Jurkat, Clone E6-1 (cell line): ENCODE measurements around the gene PMS1.
"Not testable (repeated sequence)": the region's sequence is repeated elsewhere in the genome, so short reads cannot be mapped to it uniquely, and the experiment has no call there.

Source experiments
- DNase-seq: peaks from one replicate; pipeline ENCODE4 v3.0.0-alpha.2; 2011; ENCODE audit warnings: low read depth, low spot score
- H3K4me3 ChIP-seq: 2 replicates; pipeline ENCODE4 v1.5.1; 2011; ENCODE audit warnings: mild to moderate bottlenecking, low read length, control low read depth, moderate library complexity

Gene PMS1

DNA sequence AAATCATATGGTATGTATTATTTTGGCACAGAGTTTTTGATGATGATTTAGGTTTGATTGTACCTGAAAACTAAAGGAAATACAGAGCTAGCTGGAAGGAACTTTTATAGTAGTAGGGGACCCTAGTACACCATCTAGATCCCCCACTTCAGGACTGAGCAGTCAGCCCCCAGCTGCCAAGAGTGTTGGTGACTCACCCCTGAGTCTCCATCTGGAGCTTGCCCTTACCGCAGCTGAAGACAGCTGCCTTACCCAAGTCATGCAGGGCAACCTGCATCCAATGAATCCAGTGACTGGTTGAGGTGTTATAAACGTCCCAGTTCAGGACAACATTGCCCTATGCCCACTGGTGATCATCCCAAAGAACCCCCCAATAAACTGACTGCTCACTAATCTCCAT, 15.3 kb downstream of the PMS1 start:
- H3K4me3 ChIP-seq: no peak overlapping the region
- DNase-seq: no peak

DNA sequence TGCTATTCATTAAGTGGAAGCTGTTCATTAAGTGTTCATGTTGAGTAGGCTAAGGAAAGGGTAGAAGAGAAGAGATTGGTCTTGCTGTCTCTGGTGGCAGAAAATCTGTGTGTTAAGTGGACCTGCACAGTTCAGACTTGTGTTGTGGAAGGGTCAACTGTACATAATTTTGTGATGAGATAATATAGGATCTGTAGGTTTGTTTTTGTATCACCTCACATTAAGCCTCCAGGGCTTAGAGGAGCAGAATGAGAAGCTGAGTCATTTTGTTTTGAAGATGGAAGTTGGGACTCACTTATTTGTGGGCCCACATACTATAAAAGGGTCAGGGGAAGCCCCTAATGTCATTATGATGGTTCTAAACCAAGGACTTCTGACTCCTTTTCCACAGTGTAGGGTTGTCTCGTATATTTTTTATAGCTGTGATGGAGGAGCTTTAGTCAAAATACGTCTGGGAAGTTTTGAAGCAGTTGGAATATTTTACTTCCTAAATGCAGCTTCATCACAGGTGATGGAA, 18.2 kb downstream of the PMS1 start:
- H3K4me3 ChIP-seq: no peak overlapping the region
- DNase-seq: no peak

DNA sequence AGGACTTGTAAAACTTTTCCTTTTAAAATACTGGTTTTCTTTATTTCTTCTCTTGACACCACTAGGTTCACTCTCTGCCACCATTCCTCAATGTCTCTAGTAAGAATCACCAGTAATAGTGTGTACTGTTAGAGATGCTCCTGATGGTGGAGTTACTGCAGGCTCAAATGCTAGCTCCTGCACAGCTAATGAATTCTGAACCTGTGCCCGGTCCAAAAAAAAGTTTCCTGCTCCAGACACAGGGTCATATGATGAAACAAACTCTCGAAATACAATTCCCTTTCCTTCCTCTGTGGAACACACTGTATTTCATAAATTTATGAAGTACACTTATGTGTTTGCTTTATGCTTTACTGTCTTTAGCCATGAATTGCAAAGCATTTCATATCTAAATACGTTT, 19.2 kb downstream of the PMS1 start:
- no peak for DNase-seq
- no peak overlapping the region for H3K4me3 ChIP-seq

DNA sequence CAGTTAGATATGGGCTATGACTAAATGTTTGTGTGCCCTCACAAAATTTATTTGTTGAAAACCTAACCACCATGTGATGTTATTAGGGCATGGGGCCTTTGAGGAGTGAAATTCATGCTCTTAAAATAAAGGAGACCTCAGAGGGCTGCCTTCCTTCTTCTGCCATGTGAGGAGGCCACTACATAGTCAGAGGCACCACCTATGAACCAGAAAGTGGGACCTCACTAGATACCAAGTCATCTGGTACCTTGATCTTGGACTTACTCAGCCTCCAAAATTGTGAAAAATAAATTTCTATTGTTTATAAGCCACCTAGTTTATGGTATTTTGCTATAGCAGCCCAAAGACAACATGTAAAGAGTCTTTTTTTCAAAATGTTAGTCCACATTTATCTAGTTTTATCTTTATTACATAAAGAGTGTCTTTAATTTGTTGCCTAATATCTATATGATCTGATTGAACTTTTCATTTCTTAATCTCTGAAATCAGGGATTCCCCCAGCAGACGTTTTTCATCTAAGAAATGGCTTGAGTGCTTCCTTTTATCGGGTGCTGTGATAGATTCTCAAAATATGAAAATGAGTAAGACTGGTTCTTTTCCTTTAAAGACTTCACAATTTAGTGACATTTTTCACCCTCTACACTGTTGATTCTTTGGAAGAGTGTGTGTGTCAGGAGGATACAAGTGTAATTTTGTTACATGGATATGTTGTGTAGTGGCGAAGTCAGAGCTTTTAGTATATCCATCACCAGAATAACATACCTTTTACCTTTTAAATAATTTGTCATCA, 34.2 kb downstream of the PMS1 start:
- DNase-seq: no peak
- H3K4me3 ChIP-seq: no peak overlapping the region

DNA sequence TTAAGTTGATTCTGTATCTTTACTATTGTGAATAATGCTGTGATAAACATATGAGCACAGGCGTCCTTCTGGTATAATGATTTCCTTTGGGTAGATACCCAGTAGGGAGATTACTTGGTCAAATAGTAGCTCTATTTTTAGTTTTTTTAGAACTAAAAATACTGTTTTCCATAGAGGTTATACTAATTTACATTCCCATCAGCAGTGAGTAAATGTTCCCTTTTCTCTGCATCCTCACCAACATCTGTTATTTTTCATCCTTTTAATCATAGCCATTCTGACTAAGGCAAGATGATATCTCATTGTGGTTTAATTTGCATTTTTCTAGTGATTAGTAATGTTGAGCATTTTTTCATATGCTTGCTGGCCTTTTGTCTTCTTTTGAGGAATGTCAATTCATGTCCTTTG, 35.1 kb downstream of the PMS1 start:
- no peak for DNase-seq
- H3K4me3 ChIP-seq: no peak overlapping the region

DNA sequence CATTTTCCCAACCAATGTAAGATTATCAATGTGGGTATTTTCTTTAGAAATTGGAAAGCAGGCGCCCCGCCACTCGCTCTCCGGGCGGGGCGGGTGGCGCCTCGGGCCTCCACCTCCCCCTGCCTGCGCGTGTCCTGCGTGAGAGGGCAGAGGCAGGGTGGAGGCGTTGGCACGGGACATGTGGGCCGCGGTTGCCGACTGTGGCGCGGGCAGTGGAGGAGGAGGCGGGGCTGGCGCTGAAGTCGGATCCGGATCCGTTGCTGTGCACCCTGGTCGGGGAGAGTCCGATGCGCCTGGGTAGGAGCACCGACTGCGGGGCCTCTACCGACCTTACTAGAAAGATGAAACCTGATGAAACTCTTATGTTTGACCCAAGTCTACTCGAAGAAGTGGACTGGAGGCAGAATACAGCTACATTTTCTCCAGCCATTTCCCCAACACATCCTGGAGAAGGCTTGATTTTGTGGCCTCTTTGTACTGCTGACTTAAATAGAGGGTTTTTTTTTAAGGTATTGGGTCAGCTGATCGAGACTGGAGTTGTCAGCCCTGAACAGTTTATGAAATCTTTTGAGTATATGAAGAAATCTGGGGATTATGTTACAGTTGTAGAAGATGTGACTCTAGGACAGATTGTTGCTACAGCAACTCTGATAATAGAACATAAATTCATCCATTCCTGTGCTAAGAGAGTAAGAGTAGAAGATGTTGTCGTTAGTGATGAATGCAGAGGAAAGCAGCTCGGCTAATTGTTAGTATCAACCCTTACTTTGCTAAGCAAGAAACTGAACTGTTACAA, 37.9 kb downstream of the PMS1 start:
- DNase-seq: no peak

DNA sequence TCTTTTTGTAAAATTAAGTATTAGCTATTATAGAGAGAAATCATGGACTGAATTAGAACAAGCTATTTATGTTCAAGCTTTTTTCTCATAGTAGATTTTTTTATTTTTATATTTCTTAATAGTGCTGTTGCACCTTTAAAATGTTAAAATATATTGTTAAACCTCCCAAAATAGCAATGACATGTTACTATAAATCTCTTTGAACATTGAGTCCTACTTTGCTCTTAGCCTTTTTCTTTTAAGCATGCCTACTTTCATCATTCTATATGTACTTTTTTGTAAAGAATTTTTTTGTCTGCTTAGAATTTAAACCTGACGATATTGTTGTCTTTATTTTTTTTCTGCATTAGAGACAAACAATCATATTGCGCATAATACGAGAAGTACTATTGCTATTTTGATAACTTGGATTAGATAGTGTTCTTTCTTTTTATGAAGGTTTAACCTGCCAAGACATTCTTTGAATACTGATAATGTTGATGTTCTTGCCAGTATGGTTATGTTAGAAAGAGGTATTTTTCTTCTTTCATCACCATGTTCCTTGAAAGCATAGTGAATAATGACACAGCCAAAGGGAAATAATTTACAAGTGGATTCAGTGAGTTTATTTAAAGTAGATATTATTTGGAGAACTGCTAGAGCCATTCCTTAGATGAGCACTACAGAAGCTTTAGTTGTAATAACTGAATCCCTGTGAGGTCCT, 40.6 kb downstream of the PMS1 start:
- DNase-seq: no peak
- H3K4me3 ChIP-seq: no peak overlapping the region

More for the DNA sequence above, 37.9 kb downstream of the PMS1 start:
- no peak overlapping the region for H3K4me3 ChIP-seq

DNA sequence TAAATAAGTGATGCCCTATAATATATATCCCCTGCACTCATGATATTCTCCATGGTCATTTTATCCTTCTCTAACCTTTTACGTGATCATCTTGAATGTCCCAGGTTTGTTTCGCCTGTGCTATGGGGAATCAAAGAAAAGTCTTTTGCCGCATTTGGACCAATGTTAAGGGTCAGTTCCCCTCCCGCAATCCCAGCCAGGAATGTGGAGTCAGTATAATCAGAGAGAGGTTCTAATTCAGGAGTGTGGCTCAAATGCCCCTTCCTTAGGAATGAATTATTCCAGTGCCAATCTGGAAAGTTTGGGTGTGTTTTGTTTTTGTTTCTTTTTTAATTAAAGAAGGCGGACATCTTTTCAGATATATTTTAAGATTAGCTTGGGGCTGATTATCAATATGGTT, 41.8 kb downstream of the PMS1 start:
- H3K4me3 ChIP-seq: no peak overlapping the region
- DNase-seq: no peak

DNA sequence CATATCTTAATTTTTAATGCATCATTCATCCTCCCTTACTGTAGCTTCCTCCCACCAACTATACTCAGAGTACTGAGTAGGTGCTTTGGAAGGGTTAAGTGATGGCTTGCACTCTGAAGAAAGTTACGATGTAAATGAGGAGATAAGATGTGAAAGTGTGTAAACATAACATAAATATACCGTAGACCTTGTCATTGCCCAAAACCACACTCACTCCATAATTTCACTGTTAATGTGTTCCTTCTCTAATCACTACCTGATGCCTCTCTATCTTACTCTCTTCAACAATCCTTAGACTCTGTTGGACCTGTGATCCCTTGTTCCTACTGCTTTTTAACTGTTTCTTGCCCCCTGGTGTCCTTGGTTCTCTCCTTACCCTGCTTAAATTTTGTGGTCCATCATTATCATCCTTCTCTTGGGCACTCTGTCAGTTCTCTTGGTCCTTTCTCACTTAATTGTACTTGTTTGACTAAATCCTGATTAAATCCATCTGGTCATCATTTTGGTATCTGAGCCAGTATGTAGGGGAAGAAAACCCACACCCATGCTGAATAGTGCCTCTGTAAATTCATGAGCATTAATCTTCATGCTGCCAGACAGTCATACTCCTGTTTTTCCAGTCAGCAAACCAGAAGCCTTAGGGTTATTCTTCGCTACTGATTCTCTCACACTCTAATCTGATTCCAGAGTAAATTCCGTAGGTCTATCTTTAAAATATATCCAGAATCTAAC, 45.0 kb downstream of the PMS1 start:
- H3K4me3 ChIP-seq: no peak overlapping the region
- no peak for DNase-seq

DNA sequence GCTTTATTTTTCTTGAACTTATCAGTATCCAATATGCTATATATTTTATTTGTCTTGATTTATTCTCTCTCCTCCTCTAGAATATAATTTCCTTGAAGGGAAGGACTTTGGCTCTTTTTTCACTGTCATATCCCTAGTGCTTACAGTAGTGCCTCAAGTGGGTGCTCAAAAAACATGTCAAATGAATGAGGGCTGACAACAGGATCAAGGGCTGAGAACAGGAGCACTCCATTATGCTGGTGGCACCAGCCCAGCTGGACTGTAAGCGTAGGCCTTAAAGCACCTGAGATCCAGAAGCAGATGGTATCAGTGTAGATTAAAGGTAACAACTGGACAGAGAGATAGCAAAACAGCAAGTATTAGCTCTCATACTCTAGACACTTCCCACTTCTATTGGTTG, 46.3 kb downstream of the PMS1 start:
- no peak for DNase-seq
- H3K4me3 ChIP-seq: no peak overlapping the region

DNA sequence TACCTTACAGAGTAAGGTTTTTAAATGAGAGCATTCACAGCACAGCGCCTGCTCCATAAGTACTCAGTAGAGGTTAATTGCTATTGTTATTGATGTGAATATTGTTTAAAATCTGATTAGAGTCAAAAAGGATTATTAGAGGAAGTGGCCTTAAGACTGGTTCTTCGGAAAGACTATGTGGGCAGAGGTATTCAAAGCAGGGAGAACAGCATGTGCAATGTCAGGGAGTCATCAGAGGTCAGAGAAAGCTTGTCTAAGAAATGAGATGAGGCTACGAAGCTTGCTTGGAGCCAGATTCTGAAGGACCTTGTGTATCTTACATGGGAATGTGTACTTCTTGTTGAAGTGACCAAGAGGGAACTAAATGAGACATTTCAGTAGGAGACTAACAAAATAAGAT, 49.8 kb downstream of the PMS1 start:
- no peak for DNase-seq

DNA sequence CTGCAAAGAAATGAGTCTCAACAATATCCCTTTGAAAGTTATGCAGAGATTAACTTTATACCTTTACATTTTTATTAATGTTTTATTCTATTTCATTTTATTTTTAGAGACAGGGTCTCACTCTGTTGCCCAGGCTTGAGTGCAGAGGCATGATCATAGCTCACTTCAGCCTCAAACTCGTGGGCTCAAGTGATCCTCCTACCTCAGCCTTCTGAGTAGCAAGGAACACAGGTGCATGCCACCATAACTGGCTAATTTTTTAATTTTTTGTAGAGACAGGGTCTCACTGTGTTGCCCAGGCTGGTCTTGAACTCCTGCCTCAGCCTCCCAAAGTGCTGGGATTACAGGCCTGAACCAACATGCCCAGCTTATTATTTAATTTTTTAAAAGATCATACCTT, 50.4 kb downstream of the PMS1 start:
- DNase-seq: not testable (repeated sequence)

More for the DNA sequence above, 49.8 kb downstream of the PMS1 start:
- H3K4me3 ChIP-seq: no peak overlapping the region

DNA sequence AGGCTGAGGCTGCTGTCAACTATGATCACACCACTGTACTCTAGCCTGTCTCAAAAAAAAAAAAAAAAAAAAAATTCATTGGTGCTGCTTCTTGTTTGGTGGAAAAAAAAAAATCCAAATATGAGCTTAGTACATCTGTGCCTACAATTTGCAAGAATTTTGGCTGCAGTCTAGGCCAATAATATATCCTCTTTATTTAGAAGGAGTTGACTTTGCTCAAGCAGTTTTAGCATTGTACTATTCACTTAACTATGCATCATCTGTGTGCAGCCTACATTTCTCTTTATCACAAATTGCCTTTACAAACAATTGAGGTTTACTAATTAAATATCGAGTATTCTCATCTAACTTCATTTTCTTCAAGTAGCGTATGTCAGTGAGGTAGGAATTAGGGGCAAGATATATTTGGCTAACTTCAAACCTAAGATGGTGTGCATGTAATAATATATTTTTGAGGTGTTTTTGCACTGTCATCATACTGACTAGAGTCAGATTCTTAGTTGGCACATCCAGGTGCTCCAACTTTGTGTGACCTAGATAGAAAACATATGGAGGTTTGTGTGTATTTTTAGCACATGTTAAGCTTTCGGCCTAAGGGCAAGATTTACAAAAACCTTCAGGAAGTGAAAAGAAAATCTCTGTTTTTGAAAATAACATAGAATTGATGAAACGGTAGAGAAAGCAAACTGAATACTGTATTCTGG, 51.8 kb downstream of the PMS1 start:
- no peak for DNase-seq
- H3K4me3 ChIP-seq: no peak overlapping the region

More for the DNA sequence above, 50.4 kb downstream of the PMS1 start:
- not testable (repeated sequence) for H3K4me3 ChIP-seq

DNA sequence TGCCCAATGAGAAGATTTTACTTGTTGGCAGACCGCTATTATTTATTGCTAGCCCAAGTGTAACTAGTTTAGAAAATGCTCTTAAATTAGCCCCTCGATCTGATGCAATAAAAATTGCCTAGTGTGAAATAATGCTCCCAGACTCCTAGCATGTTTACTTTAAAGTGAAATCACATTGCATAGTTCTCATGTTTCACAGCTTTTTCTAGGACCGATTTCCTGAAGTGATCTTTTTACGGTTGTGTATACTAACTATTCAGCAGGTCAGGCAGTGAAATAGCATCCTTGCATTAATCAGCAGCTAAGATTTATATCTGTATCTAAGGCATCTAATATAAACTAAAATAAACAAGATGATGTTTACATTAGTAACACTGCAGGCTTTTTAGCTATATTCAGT, 52.4 kb downstream of the PMS1 start:
- no peak for DNase-seq
- H3K4me3 ChIP-seq: no peak overlapping the region

DNA sequence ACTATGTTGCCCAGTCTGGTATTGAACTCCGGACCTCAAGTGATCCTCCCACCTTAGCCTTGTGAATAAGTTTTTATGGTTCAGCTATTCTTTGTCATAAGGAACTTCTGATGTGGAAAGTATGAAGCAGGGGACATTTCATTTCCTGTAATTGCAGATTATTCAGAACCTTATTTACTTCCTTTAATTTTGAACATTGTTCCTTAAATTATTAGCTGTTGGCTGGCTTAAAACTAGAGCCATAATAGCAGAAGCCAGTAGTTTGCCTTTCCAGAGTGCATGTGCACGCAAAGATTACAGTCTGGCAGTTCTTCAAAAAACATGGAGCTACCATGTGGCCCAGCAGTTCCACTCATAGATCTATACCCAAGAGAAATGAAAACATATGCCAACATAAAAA, 53.1 kb downstream of the PMS1 start:
- no peak for DNase-seq
- no peak overlapping the region for H3K4me3 ChIP-seq

DNA sequence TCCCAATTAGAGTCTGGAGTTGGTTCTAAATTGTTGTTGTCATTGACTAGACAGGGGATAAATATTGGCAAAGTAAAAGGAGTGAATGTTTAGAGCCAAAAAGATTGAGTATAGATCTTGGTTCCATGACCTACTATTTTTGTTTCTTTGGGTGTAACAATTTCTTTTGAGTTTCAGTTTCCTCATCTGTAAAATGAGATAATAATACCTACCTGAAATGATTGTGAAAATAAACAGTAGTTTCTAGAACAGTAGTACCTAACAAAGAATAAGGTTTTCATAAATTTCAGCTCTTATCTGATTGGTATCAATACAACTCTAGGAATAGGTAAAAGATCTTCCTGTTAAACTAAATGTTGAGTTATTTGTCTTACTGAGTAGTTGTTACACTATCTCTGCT, 56.8 kb downstream of the PMS1 start:
- DNase-seq: no peak
- no peak overlapping the region for H3K4me3 ChIP-seq

DNA sequence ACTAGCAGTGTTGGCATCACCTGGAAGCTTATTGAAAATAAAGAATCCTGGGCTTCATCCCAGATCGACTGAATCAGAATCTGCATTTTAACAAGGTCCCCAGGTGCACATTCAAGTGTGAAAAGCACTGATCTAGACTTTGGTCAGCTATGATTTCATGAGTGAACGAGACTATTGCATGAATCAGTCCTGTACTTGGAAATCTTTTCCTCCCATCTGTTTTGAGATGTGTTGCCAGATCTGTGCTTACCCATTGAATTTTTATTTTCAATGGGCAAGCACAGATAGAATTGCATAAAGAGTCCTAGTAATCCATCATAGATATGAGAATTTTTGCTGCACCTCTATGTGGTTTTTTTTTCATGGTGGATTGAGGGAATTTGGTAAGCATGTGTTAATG, 64.0 kb downstream of the PMS1 start:
- no peak for DNase-seq

DNA sequence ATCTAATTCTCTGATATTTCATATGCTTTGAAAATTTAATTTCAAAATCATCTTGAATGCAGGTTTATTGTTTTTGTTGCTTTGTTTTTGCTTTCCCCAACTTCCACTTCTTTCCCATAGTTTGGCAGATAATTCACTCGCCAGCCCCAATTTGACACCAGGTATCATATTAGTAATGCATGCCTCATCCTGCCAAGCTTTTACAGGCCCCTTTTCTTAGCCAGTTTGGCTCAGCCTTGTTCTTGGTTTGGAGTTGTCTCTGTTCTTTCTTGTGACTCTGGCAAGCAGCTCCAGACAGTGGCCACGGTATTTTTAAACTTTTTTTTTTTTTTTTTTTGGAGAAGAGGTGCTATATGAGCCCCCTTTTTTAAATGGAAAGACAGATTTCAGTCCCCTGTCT, 65.3 kb downstream of the PMS1 start:
- DNase-seq: no peak
- no peak overlapping the region for H3K4me3 ChIP-seq

More for the DNA sequence above, 64.0 kb downstream of the PMS1 start:
- H3K4me3 ChIP-seq: no peak overlapping the region
